ENCODE data around the gene HMBS.
"Not testable (repeated sequence)": the region's sequence is repeated elsewhere in the genome, so short reads cannot be mapped to it uniquely, and the experiment has no call there.

DNA sequence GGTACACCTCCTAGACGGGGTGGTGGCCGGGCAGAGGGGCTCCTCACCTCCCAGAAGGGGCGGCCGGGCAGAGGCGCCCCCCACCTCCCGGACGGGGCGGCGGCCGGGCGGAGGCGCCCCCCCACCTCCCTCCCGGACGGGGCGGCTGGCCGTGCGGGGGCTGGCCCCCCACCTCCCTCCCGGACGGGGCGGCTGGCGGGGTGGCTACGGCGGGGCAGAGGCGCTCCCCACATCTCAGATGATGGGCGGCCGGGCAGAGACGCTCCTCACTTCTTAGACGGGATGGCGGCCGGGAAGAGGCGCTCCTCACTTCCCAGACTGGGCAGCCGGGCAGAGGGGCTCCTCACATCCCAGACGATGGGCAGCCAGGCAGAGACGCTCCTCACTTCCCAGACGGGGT is 25.6 kb upstream of the HMBS start:
- not testable (repeated sequence) for TF ChIP-seq POLR2A (IDR thresholded peaks at IDR 0.05)
- TF ChIP-seq, protein P1, sequence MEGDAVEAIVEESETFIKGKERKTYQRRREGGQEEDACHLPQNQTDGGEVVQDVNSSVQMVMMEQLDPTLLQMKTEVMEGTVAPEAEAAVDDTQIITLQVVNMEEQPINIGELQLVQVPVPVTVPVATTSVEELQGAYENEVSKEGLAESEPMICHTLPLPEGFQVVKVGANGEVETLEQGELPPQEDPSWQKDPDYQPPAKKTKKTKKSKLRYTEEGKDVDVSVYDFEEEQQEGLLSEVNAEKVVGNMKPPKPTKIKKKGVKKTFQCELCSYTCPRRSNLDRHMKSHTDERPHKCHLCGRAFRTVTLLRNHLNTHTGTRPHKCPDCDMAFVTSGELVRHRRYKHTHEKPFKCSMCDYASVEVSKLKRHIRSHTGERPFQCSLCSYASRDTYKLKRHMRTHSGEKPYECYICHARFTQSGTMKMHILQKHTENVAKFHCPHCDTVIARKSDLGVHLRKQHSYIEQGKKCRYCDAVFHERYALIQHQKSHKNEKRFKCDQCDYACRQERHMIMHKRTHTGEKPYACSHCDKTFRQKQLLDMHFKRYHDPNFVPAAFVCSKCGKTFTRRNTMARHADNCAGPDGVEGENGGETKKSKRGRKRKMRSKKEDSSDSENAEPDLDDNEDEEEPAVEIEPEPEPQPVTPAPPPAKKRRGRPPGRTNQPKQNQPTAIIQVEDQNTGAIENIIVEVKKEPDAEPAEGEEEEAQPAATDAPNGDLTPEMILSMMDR (IDR thresholded peaks at IDR 0.05) = not testable (repeated sequence)

Data from prostate gland (tissue), 2 donors.